Stomach (tissue), 4 donors: ENCODE results near the gene SLC25A24.

Experiments used
- CTCF ChIP-seq, 7 experiments: fragments of 450-650 bp in 4 of 7; fragments of 200-600 bp in 3 of 7; sonication (generic) in 3 of 7; IDR thresholded peaks; one replicate each; pipeline ENCODE4 v1.5.1; 2016 to 2019; ENCODE audit warnings: antibody characterized with exemption in 7 of 7, control low read depth in 2 of 7, mild to moderate bottlenecking in 1 of 7
- EP300 ChIP-seq: sonication (generic); formaldehyde crosslinking; IDR thresholded peaks from one replicate; pipeline ENCODE4 v1.6.1; 2017; ENCODE audit warnings: antibody characterized with exemption
- POLR2A ChIP-seq, 4 donors: fragments of 450-650 bp; IDR thresholded peaks; one replicate each; pipeline ENCODE4 v1.6.1; 2016; ENCODE audit warnings: antibody characterized with exemption in 4 of 4, control low read depth in 2 of 4, mild to moderate bottlenecking in 1 of 4, moderate library complexity in 1 of 4
- POLR2AphosphoS5 ChIP-seq, 3 donors: sonication (generic); formaldehyde crosslinking; IDR thresholded peaks; one replicate each; pipeline ENCODE4 v1.6.1; 2016; ENCODE audit warnings: antibody characterized with exemption in 3 of 3

DNA sequence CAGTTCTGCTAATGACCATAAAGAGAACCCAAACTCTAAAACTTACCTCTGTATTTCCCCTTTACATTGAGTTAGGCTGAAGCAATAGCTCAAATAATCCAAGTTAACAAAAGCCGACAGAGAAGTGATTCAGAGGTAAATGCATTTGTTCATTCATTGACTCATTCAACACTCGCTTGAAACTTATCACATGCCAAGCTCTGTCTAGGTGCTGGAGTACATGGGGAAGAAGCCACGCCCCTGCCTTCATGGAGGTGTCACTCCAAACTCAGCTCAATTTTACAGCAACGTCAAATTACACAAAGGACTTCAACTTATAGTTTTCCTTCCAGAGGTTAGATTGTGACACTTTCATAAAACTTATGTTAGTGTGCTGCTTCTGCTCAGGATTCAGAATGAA is 45.8 kb downstream of the SLC25A24 start:
- no peak for TF ChIP-seq CTCF (IDR thresholded peaks at IDR 0.05)
- no peak for TF ChIP-seq POLR2A (IDR thresholded peaks at IDR 0.05)
- TF ChIP-seq EP300, result no peak
- TF ChIP-seq POLR2AphosphoS5 (IDR thresholded peaks at IDR 0.05), result no peak
